ENCODE data around the gene CLDN10.

CLDN10 gene

GRCh38 chr13:95603887-95604555 lies 51.5 kb downstream of the CLDN10 start:
- Mint-ChIP-seq H3K27me3 (peaks cover 22% of the 10 kb centered on the region), H3K27ac (no peak overlapping the region), H3K4me1 (no peaks in the 10 kb centered on the region), H3K9me3 (no peaks in the 10 kb centered on the region), H3K4me3 (no peak overlapping the region), H3K36me3 (no peaks in the 10 kb centered on the region)
- no peak for ATAC-seq

- Mint-ChIP-seq H3K27me3 (peaks cover 22% of the 10 kb centered on the region), H3K4me3 (no peak overlapping the region), H3K27ac (no peak overlapping the region), H3K9me3 (no peaks in the 10 kb centered on the region), H3K4me1 (no peaks in the 10 kb centered on the region), H3K36me3 (no peaks in the 10 kb centered on the region)
- no peak for ATAC-seq
Observed at GRCh38 chr13:95604556-95604915, 52.0 kb downstream of the CLDN10 start.

DNA sequence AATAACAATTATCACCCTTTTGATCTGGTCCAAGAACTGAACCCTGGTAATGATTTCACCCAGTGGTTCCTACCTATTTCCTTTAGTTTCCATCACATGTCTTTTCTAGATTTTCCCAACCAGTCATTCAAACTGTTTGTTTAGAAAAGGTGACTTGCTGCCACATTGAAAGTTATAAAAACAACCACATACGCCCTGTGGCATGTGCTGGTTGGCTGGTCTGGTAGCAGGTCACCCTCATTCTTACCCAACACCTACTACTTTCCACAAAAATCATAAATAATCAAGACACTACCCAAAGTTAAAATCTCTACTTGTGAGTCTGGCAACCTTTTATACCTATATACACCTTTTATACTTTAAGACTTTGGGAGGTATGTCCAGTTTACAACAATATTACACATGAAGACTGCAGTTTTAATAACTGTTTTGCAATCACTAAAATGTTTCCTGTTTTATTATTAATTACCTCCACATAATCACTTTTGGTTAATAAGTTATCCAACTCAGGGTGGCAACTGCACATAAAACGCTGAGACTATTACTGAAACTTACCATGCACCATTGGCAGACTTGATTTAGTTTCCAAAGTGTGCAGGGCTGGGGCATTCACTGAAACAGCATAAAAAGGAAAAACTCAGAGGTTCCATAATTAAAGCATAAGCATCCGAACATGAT lies 53.1 kb downstream of the CLDN10 start:
- H3K4me3 Mint-ChIP-seq = no peak overlapping the region
- ATAC-seq = no peak
- no peaks in the 10 kb centered on the region for H3K9me3 Mint-ChIP-seq
- H3K27ac Mint-ChIP-seq = no peak overlapping the region
- no peaks in the 10 kb centered on the region for H3K4me1 Mint-ChIP-seq
- no peaks in the 10 kb centered on the region for H3K36me3 Mint-ChIP-seq
- H3K27me3 Mint-ChIP-seq = peaks cover 22% of the 10 kb centered on the region

GRCh38 chr13:95607366-95607765 lies 54.8 kb downstream of the CLDN10 start:
- Mint-ChIP-seq H3K9me3 (no peaks in the 10 kb centered on the region), H3K27me3 (peaks cover 12% of the 10 kb centered on the region), H3K4me1 (no peaks in the 10 kb centered on the region), H3K36me3 (no peaks in the 10 kb centered on the region), H3K27ac (no peak overlapping the region), H3K4me3 (no peak overlapping the region)
- no peak for ATAC-seq

GRCh38 chr13:95608640-95609323 lies 56.3 kb downstream of the CLDN10 start:
- H3K4me3 Mint-ChIP-seq = no peak overlapping the region
- no peaks in the 10 kb centered on the region for H3K4me1 Mint-ChIP-seq
- no peaks in the 10 kb centered on the region for H3K36me3 Mint-ChIP-seq
- H3K9me3 Mint-ChIP-seq = no peaks in the 10 kb centered on the region
- no peak for ATAC-seq
- peaks cover 24% of the 10 kb centered on the region for H3K27me3 Mint-ChIP-seq
- H3K27ac Mint-ChIP-seq = no peak overlapping the region

GRCh38 chr13:95614641-95615245 lies 62.2 kb downstream of the CLDN10 start:
- no peaks in the 10 kb centered on the region for H3K4me1 Mint-ChIP-seq
- H3K36me3 Mint-ChIP-seq = no peaks in the 10 kb centered on the region
- peaks cover 31% of the 10 kb centered on the region for H3K27me3 Mint-ChIP-seq
- H3K4me3 Mint-ChIP-seq = no peak overlapping the region
- no peak for ATAC-seq
- H3K9me3 Mint-ChIP-seq = no peaks in the 10 kb centered on the region
- no peak overlapping the region for H3K27ac Mint-ChIP-seq

- Mint-ChIP-seq H3K4me1 (no peaks in the 10 kb centered on the region), H3K27me3 (peaks cover 31% of the 10 kb centered on the region)
Observed at GRCh38 chr13:95615539-95615938, 63.0 kb downstream of the CLDN10 start.

DNA sequence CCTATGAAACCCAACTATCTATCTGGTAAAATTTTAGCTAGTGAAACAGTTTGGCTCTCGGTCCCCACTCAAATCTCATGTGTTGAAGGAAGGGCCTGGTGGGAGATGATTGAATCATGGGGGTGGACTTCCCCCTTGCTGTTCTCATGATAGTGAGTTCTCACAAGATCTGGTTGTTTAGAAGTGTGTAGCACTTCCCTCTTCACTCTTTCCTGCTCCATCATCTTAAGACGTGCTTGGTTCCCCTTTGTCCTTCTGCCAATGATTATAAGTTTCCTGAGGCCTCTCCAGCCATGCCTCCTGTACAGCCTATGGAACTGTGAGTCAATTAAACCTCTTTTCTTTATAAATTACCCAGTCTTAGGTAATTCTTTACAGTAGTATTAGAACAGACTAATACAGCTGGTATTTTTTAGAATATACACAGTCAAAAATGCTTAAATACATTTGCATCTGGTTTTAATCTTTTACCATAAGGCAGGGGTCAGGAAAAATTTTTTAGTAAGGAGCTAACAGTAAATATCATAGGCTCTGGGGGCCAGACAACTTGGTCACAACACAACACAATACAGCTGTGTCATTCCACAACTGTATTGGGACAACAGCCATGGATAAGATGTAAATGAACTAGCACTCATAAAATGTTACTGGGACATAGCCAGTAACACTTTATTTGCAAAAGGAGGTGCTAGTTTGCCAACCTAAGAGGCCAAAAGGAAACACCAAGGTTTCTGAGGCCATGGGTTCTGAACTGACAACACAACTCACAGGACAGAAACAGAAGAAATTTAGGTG lies 67.7 kb downstream of the CLDN10 start:
- H3K27me3 Mint-ChIP-seq = peaks cover 44% of the 10 kb centered on the region
- no peak for ATAC-seq
- no peaks in the 10 kb centered on the region for H3K9me3 Mint-ChIP-seq
- H3K4me1 Mint-ChIP-seq = no peaks in the 10 kb centered on the region
- H3K4me3 Mint-ChIP-seq = no peak overlapping the region
- H3K36me3 Mint-ChIP-seq = no peaks in the 10 kb centered on the region
- no peak overlapping the region for H3K27ac Mint-ChIP-seq

More at GRCh38 chr13:95615539-95615938, 63.0 kb downstream of the CLDN10 start:
- Mint-ChIP-seq H3K4me3 (no peak overlapping the region), H3K36me3 (no peaks in the 10 kb centered on the region), H3K9me3 (no peaks in the 10 kb centered on the region), H3K27ac (no peak overlapping the region)
- no peak for ATAC-seq

DNA sequence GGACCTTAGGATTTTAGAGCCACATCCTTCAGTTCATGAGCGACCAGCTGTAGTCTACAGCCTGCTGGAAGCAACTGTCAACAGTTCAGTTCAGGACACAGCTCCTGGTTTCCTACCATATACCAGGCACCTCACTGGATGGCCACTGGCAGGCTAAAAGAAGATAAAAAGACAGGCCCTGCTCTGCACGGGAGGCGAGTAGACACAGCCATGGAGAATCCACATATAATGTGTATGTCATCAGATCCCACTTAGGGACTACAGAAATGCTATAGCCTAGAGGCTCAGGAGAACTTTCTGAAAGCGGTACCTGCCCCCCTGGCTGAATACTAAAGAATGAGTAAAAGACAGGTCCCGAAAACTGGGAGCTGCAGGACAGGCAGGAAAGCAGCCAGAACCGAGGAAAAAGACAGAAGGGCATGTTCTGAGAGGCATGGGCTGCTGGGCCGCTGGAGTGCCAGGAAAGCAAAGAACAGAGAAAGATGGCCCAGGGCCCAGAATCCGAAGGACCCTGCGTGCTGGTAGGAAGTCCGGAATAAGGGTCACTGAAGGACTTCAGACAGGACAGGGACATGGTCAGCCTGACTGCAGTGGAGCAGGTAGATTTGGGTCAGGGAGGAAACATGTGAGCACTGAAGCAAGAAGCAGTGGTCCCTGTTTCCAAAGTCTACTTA lies 68.4 kb downstream of the CLDN10 start:
- H3K27ac Mint-ChIP-seq = no peak overlapping the region
- H3K27me3 Mint-ChIP-seq = peaks cover 50% of the 10 kb centered on the region
- no peaks in the 10 kb centered on the region for H3K36me3 Mint-ChIP-seq
- peak; percentile 21 for ATAC-seq
- no peaks in the 10 kb centered on the region for H3K9me3 Mint-ChIP-seq
- H3K4me3 Mint-ChIP-seq = no peak overlapping the region
- H3K4me1 Mint-ChIP-seq = no peaks in the 10 kb centered on the region

DNA sequence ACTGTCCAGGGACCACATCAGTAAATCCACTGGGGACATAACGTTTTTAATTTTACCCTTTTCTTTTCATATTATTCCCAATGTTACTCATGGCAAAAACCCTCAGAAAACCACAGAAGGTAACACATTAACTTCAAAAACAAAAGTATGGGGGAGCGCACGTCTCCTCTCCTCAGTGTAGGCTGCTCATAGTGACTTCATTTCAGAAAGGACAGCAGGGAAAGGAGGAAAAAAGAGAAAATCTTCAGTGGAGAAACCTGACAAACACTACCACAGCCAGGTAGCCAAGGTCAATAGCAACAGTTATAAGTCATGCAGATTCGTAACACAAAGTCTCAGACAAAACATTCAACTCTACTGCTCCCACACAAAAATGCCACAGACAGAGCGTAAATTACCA lies 70.6 kb downstream of the CLDN10 start:
- Mint-ChIP-seq H3K9me3 (no peaks in the 10 kb centered on the region), H3K27me3 (peaks cover 39% of the 10 kb centered on the region), H3K36me3 (no peaks in the 10 kb centered on the region), H3K4me1 (no peaks in the 10 kb centered on the region), H3K4me3 (no peak overlapping the region), H3K27ac (no peak overlapping the region)
- no peak for ATAC-seq

GRCh38 chr13:95624020-95624419 lies 71.5 kb downstream of the CLDN10 start:
- H3K36me3 Mint-ChIP-seq = no peaks in the 10 kb centered on the region
- no peak overlapping the region for H3K27ac Mint-ChIP-seq

GRCh38 chr13:95626768-95627167 lies 74.2 kb downstream of the CLDN10 start:
- Mint-ChIP-seq H3K9me3 (no peaks in the 10 kb centered on the region), H3K27ac (no peak overlapping the region), H3K36me3 (no peaks in the 10 kb centered on the region), H3K27me3 (peaks cover 35% of the 10 kb centered on the region), H3K4me3 (no peak overlapping the region), H3K4me1 (no peaks in the 10 kb centered on the region)
- ATAC-seq = no peak

More at GRCh38 chr13:95624020-95624419, 71.5 kb downstream of the CLDN10 start:
- Mint-ChIP-seq H3K4me1 (no peaks in the 10 kb centered on the region), H3K9me3 (no peaks in the 10 kb centered on the region), H3K4me3 (no peak overlapping the region), H3K27me3 (peaks cover 39% of the 10 kb centered on the region)
- peak; percentile 37 for ATAC-seq

DNA sequence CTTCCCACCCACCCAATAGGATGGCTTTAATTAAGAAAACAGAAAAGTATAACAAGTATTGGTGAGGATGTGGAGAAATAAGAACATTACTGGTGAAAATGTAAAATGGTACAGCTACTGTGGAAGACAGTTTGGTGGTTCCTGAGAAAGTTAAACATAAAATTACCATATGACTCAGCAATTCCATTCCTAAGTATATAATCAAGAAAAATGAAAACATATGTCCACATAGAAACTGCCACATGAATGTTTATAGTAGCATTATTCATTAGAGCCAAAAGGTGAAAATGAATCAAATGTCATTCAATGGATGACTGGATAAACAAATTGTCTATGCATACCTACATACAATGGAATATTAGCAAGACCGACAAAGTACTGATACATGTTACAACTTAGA lies 75.1 kb downstream of the CLDN10 start:
- no peaks in the 10 kb centered on the region for H3K4me1 Mint-ChIP-seq
- no peak overlapping the region for H3K4me3 Mint-ChIP-seq
- peaks cover 38% of the 10 kb centered on the region for H3K27me3 Mint-ChIP-seq
- ATAC-seq = no peak
- H3K36me3 Mint-ChIP-seq = no peaks in the 10 kb centered on the region
- H3K9me3 Mint-ChIP-seq = no peaks in the 10 kb centered on the region
- no peak overlapping the region for H3K27ac Mint-ChIP-seq

DNA sequence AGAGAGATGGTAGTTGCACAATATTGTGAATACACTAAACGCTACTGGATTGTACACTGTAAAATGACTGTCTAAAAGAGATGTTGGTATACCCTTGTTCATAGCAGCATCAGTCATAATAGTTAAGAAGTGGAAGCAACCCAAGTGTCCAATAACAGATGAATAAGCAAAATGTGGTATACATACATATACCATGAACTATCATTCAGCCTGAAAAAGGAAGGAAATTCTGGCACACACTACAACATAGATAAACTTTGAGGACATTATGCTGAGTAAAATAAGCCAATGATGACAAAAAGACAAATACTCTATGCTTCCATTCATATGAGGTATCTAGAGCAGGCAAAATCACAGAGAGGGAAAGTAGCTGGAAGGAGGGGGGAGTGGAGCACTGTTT lies 76.0 kb downstream of the CLDN10 start:
- Mint-ChIP-seq H3K4me3 (no peak overlapping the region), H3K4me1 (no peaks in the 10 kb centered on the region), H3K27ac (no peak overlapping the region), H3K9me3 (no peaks in the 10 kb centered on the region), H3K36me3 (no peaks in the 10 kb centered on the region), H3K27me3 (peaks cover 36% of the 10 kb centered on the region)
- ATAC-seq = no peak

All from stimulated activated memory B cell treated with anti-CD40 and anti-IgM and Interleukin-4, amounts not matched to agents 10 μg/mL and 1 μg/mL and 100 μg/mL, for 72 hours (primary cell).